HFF-Myc (cell line): ENCODE data around the gene KATNB1.
"Not testable (repeated sequence)": the region's sequence is repeated elsewhere in the genome, so short reads cannot be mapped to it uniquely, and the experiment has no call there.

Experiments used
- DNase-seq: peaks from one replicate; pipeline ENCODE4 v3.0.0-alpha.2; 2011; ENCODE audit warnings: low read depth; ENCODE audit errors: extremely low read depth
- H3K4me3 ChIP-seq: replicated peaks from 2 replicates; pipeline ENCODE4 v1.5.1; 2011; ENCODE audit warnings: low read depth, mild to moderate bottlenecking, control low read depth, low read length
- CTCF ChIP-seq: IDR thresholded peaks from 2 replicates; pipeline ENCODE4 v1.5.1; 2012; ENCODE audit warnings: mild to moderate bottlenecking, low read depth, low read length, control low read depth; ENCODE audit errors: missing control alignments

Gene KATNB1

GRCh38 chr16:57725554-57725953 lies 10.0 kb upstream of the KATNB1 start:
- no peak overlapping the region for H3K4me3 ChIP-seq
- no peak for DNase-seq
- no peak for TF ChIP-seq CTCF

- H3K4me3 ChIP-seq, result no peak overlapping the region
- TF ChIP-seq CTCF, result no peak
- no peak for DNase-seq
Observed at GRCh38 chr16:57725976-57726375, 9.6 kb upstream of the KATNB1 start.

- TF ChIP-seq CTCF, result no peak
- no peak overlapping the region for H3K4me3 ChIP-seq
- DNase-seq, result no peak
Observed at GRCh38 chr16:57726433-57726947, 9.1 kb upstream of the KATNB1 start.

GRCh38 chr16:57727610-57728009 lies 8.0 kb upstream of the KATNB1 start:
- no peak for TF ChIP-seq CTCF
- no peak for DNase-seq

GRCh38 chr16:57728336-57729181 lies 7.0 kb upstream of the KATNB1 start:
- no peak overlapping the region for H3K4me3 ChIP-seq
- TF ChIP-seq CTCF, result no peak

More at GRCh38 chr16:57727610-57728009, 8.0 kb upstream of the KATNB1 start:
- no peak overlapping the region for H3K4me3 ChIP-seq

GRCh38 chr16:57729182-57729484 lies 6.4 kb upstream of the KATNB1 start:
- H3K4me3 ChIP-seq, result no peak overlapping the region
- no peak for DNase-seq
- no peak for TF ChIP-seq CTCF

More at GRCh38 chr16:57728336-57729181, 7.0 kb upstream of the KATNB1 start:
- no peak for DNase-seq

- not testable (repeated sequence) for DNase-seq, H3K4me3 ChIP-seq
Observed at GRCh38 chr16:57729852-57730251, 5.7 kb upstream of the KATNB1 start.
